ENCODE measurements around the gene SFI1. TPM values are rescaled to one million over a fixed set of nuclear protein-coding genes. Genes with fewer than 3 reads are reported as not detected.

SFI1 gene
- total RNA-seq, 2 experiments from 2014 or later = 281 to 291 TPM

GRCh38 chr22:31604137-31604705 is 107.9 kb downstream of the SFI1 start:
- peaks cover 66% of the 10 kb centered on the region for H3K36me3 ChIP-seq (ENCODE audit: insufficient read depth, low read length)
- CTCF ChIA-PET = no interaction called here
- DNase-seq (no peak), ATAC-seq (ENCODE audit: poor library complexity) (no peak)
- H3K27ac ChIP-seq (ENCODE audit: low read depth in 1 of 2, low read length in 2 of 2) = no peak overlapping the region
- H3K27me3 ChIP-seq (ENCODE audit: control insufficient read depth in 1 of 2, insufficient read depth in 2 of 2, low read length in 2 of 2) = no peaks in the 10 kb centered on the region
- H3K27me3 Mint-ChIP-seq = no peaks in the 10 kb centered on the region
- H3K27ac Mint-ChIP-seq = peak overlapping the region; percentile 47
- H3K9me3 ChIP-seq (ENCODE audit: control insufficient read depth in 1 of 2, insufficient read depth in 1 of 2, low read length in 2 of 2) = no peaks in the 10 kb centered on the region
- intact Hi-C loops (cut with DNase I, micrococcal nuclease) = no loop called here
- H3K9me3 Mint-ChIP-seq = no peaks in the 10 kb centered on the region
- POLR2A ChIA-PET = interaction anchor here (0.7 kb wide), 1 partner anchor 97 kb away, joined by 3 read pairs; no protein-coding TSS in a partner anchor
- H3K4me1 ChIP-seq (ENCODE audit: insufficient read depth, low read length) = no peaks in the 10 kb centered on the region
- H3K4me1 Mint-ChIP-seq (ENCODE audit: low read depth) = no peaks in the 10 kb centered on the region
- H3K4me3 ChIP-seq (ENCODE audit: low read length) = no peak overlapping the region
- peaks cover 78% of the 10 kb centered on the region for H3K36me3 Mint-ChIP-seq (ENCODE audit: low read depth)
- no peak overlapping the region for H3K4me3 Mint-ChIP-seq
- TF ChIP-seq CTCF (IDR thresholded peaks at IDR 0.05) = no peak

GRCh38 chr22:31604746-31605705 is 108.7 kb downstream of the SFI1 start:
- H3K4me3 Mint-ChIP-seq = no peak overlapping the region
- Histone ChIP-seq H3K4me3 (ENCODE audit: low read length) (no peak overlapping the region), H3K36me3 (ENCODE audit: insufficient read depth, low read length) (peaks cover 74% of the 10 kb centered on the region), H3K27ac (ENCODE audit: low read depth in 1 of 2, low read length in 2 of 2) (no peak overlapping the region), H3K9me3 (ENCODE audit: control insufficient read depth in 1 of 2, insufficient read depth in 1 of 2, low read length in 2 of 2) (no peaks in the 10 kb centered on the region), H3K27me3 (ENCODE audit: control insufficient read depth in 1 of 2, insufficient read depth in 2 of 2, low read length in 2 of 2) (no peaks in the 10 kb centered on the region), H3K4me1 (ENCODE audit: insufficient read depth, low read length) (no peaks in the 10 kb centered on the region)
- H3K9me3 Mint-ChIP-seq = no peaks in the 10 kb centered on the region
- H3K4me1 Mint-ChIP-seq (ENCODE audit: low read depth) = no peaks in the 10 kb centered on the region
- peak overlapping the region; percentile 58 for H3K27ac Mint-ChIP-seq
- intact Hi-C loops (cut with DNase I, micrococcal nuclease) = no loop called here
- H3K36me3 Mint-ChIP-seq (ENCODE audit: low read depth) = peaks cover 83% of the 10 kb centered on the region
- no peak for TF ChIP-seq CTCF (IDR thresholded peaks at IDR 0.05)
- ChIA-PET POLR2A (interaction anchor here (0.7 kb wide), 1 partner anchor 97 kb away, joined by 3 read pairs; no protein-coding TSS in a partner anchor), CTCF (no interaction called here)
- H3K27me3 Mint-ChIP-seq = no peaks in the 10 kb centered on the region
- DNase-seq (no peak), ATAC-seq (ENCODE audit: poor library complexity) (no peak)

- Histone ChIP-seq H3K27ac (ENCODE audit: low read depth in 1 of 2, low read length in 2 of 2) (no peak overlapping the region), H3K9me3 (ENCODE audit: control insufficient read depth in 1 of 2, insufficient read depth in 1 of 2, low read length in 2 of 2) (no peaks in the 10 kb centered on the region), H3K4me3 (ENCODE audit: low read length) (no peak overlapping the region), H3K4me1 (ENCODE audit: insufficient read depth, low read length) (no peaks in the 10 kb centered on the region), H3K36me3 (ENCODE audit: insufficient read depth, low read length) (peaks cover 84% of the 10 kb centered on the region), H3K27me3 (ENCODE audit: control insufficient read depth in 1 of 2, insufficient read depth in 2 of 2, low read length in 2 of 2) (no peaks in the 10 kb centered on the region)
- Mint-ChIP-seq H3K27me3 (no peaks in the 10 kb centered on the region), H3K27ac (no peak overlapping the region), H3K9me3 (no peaks in the 10 kb centered on the region), H3K4me3 (no peak overlapping the region), H3K36me3 (ENCODE audit: low read depth) (peaks cover 84% of the 10 kb centered on the region), H3K4me1 (ENCODE audit: low read depth) (no peaks in the 10 kb centered on the region)
- ATAC-seq (ENCODE audit: poor library complexity) = no peak
- ChIA-PET CTCF (no interaction called here), POLR2A (no interaction called here)
- DNase-seq = no peak
- intact Hi-C loops (cut with DNase I, micrococcal nuclease) = no loop called here
- TF ChIP-seq CTCF (IDR thresholded peaks at IDR 0.05) = no peak
Observed at GRCh38 chr22:31605851-31606585, 109.7 kb downstream of the SFI1 start.

Data from CD4-positive, alpha-beta T cell (primary cell).